Spinal cord (tissue), 10 donors: ENCODE data around the gene CDH16. TPM values are rescaled to one million over a fixed set of nuclear protein-coding genes. Genes with fewer than 3 reads are reported as not detected.
A peak's percentile ranks its signal among the peaks of the same experiment; 100 is the strongest.
"Not testable (repeated sequence)": the region's sequence is repeated elsewhere in the genome, so short reads cannot be mapped to it uniquely, and the experiment has no call there.

Experiments
- DNase-seq, 6 donors: peaks; one replicate each; pipeline versions ENCODE4 v3.0.0 to v3.0.0-alpha.2; 2013 to 2015; ENCODE audit warnings: low spot score in 6 of 6, low read depth in 4 of 6
- H3K27ac ChIP-seq: one replicate; pipeline ENCODE4 v1.5.1; 2013; ENCODE audit warnings: low read depth, low read length, control low read depth
- H3K27me3 ChIP-seq: one replicate; pipeline ENCODE4 v1.6.1; 2013; ENCODE audit warnings: low read length; ENCODE audit not compliant: control insufficient read depth, insufficient read depth
- H3K36me3 ChIP-seq: one replicate; pipeline ENCODE4 v1.6.1; 2013; ENCODE audit warnings: low read length; ENCODE audit not compliant: control insufficient read depth, insufficient read depth
- H3K4me1 ChIP-seq: one replicate; pipeline ENCODE4 v1.6.1; 2013; ENCODE audit warnings: low read length; ENCODE audit not compliant: control insufficient read depth, insufficient read depth
- H3K4me3 ChIP-seq: one replicate; pipeline ENCODE4 v1.5.1; 2013; ENCODE audit warnings: low read depth, low read length, control low read depth
- H3K9me3 ChIP-seq: one replicate; pipeline ENCODE4 v1.6.1; 2013; ENCODE audit warnings: low read length; ENCODE audit not compliant: control insufficient read depth, insufficient read depth
- WGBS: methylation state at CpG from one replicate; pipeline ENCODE4 v1.1.5; 2013; ENCODE audit warnings: missing lambda C conversion rate; ENCODE audit not compliant: insufficient coverage; 5-methylcytosine and 5-hydroxymethylcytosine counted together
- polyA plus RNA-seq, 2 donors: library from polyadenylated mRNA; unstranded; fragments of 120-200 nt; gene quantifications; one replicate each; pipeline ENCODE4 v1.2.1, GENCODE V29; 2013; ENCODE audit not compliant: insufficient read length in 2 of 2
- total RNA-seq, 2 donors: library from RNA; depleted of rRNA in 1 of 2; stranded (reverse); fragments of 120-200 nt in 1 of 2; fragments of >200 nt in 1 of 2; gene quantifications; one replicate each; pipeline versions ENCODE4 v1.2.3 to v1.2.4, GENCODE V29; 2013 to 2014
- donor health status: healthy.

Gene CDH16
- total and polyA plus RNA-seq, 4 donors = 0.67 to 1.8 TPM; not detected in 2

DNA sequence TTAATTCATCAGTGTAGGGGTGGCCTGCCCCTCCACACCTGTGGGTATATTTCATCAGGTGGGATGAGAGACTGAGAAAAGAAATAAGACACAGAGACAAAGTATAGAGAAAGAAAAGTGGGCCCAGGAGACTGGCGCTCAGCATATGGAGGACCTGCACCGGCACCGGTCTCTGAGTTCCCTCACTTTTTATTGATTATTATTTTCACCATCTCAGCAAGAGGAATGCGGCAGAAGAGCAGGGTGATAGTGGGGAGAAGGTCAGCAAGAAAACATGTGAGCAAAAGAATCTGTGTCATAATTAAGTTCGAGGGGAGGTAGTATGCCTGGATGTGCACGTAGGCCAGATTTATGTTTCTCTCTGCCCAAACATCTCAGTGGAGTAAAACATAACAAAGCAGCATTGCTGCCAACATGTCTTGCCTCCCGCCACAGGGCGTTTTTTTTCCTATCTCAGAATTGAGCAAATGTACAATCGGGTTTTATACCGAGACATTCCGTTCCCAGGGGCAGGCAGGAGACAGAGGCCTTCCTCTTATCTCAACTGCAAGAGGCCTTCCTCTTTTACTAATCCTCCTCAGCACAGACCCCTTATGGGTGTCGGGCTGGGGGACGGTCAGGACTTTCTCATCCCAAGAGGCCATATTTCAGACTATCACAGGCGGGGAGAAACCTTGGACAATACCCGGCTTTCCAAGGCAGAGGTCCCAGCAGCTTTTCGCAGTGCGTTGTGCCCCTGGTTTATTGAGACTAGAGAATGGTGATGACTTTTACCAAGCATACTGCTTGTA lies 36.9 kb upstream of the CDH16 start:
- not testable (repeated sequence) for H3K27ac ChIP-seq, H3K9me3 ChIP-seq, DNase-seq, H3K4me1 ChIP-seq, H3K36me3 ChIP-seq, H3K4me3 ChIP-seq
- 40% methylated on average over 4 of the region's 17 CpGs for WGBS
- H3K27me3 ChIP-seq = peaks cover 15% of the 10 kb centered on the region

GRCh38 chr16:66954097-66954659 lies 35.5 kb upstream of the CDH16 start:
- peak in 5 of 6 donors; percentile 62 to 95 (median 78) for DNase-seq
- Histone ChIP-seq H3K27me3 (peaks cover 29% of the 10 kb centered on the region), H3K27ac (no peak overlapping the region), H3K4me3 (no peak overlapping the region), H3K36me3 (no peaks in the 10 kb centered on the region), H3K9me3 (no peaks in the 10 kb centered on the region), H3K4me1 (peaks cover 2% of the 10 kb centered on the region)
- 0% methylated on average over 1 of the region's 8 CpGs for WGBS

DNA sequence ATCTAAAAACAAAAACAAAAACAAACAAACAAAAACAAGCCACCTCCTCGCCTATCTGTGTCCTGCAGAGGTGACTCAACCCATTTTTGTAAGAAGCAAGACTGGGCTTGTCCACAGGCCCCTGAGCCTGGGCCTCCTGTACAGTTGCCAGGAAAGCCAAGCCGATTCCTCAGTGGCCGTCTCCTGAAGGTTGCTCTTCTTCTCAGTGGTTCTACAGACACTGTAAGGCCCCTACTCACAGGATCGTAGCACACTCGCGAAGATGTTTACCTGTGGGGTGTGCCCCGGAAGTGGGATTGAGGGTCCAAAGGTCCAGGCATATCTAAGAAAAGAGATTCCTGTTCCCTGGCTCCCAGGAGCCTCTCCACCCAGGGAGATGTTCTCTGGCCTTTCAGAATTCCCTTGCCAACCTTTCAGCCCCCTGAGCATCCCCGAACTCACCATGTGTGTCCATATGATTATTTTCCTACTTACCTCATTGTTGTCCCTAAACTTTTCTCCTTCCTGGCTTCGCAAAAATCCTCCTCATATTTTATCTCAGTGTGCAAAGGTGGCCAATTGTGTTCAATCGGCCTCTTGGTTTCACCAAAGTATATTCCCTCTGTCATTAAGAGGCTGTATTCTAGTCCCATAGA lies 34.9 kb upstream of the CDH16 start:
- Histone ChIP-seq H3K27ac (no peak overlapping the region), H3K36me3 (no peaks in the 10 kb centered on the region), H3K9me3 (no peaks in the 10 kb centered on the region), H3K4me1 (peaks cover 8% of the 10 kb centered on the region), H3K27me3 (peaks cover 35% of the 10 kb centered on the region), H3K4me3 (no peak overlapping the region)
- no peak for DNase-seq
- WGBS = 79% methylated on average over 10 of the region's 10 CpGs

DNA sequence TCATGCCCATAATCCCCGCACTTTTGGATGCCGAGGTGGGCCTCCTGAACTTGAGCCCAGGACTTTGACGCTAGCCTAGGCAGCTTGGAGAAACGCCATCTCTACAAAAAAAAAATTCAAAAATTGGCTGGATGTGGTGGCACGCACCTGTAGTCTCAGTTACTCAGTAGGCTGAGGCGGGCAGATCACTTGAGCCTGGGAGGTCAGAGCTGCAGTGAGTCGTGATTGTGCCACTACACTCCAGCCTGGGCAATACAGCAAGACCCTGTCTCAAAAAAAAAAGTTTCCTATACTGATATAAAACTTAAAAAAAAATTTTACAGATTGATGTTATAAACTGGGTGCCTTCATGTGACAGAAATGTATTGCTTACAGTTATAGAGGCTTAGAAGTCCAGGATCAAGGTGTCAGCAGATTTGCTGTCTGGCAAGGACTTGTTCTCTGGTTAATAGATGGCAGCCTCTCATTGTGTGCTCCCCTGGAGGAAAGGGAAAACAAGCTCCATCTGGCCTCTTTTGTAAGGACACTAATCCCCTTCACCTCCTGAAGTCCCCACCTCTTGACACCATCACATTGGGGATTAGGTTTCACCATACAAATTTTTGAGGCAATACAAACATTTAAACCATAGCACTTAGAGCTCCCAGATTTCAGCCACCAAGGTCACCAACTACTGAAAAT lies 33.9 kb upstream of the CDH16 start:
- Histone ChIP-seq H3K9me3 (no peaks in the 10 kb centered on the region), H3K27ac (no peak overlapping the region), H3K27me3 (peaks cover 41% of the 10 kb centered on the region), H3K4me3 (no peak overlapping the region), H3K4me1 (peaks cover 17% of the 10 kb centered on the region), H3K36me3 (no peaks in the 10 kb centered on the region)
- 88% methylated on average over 4 of the region's 7 CpGs for WGBS
- no peak for DNase-seq

DNA sequence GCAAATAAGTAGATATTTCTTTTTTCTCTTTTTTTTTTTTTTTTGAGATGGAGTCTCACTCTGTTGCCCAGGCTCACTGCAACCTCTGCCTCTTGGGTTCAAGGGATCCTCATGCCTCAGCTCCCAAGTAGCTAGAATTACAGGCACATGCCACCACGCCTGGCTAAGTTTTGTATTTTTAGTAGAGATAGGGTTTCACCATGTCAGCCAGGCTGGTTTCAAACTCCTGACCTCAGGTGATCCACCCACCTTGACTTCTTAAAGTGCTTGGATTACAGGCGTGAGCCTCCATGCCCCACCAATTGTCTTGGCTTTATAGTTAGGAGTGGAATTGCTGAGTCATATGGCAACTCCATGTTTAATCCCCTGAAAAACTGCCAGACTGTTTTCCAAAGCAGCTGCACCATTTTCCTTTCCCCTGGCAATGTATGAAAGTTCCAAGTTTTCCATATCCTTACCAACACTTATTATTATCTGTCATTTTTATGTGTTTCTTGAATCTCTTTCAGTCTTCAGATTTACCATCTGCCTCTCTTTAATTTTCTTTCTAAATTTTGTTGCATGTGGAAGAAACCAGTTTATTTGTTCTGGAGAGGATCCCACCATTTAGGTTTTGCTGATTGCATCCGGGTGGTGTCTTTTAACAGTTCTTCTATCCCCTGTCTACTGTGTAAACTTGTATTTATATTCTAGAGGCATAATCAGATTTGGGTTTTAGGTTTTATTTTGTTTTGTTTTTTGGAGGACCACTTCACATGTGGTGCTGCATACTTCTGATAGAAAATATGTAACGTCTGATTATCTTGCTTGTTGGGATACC lies 32.5 kb upstream of the CDH16 start:
- Histone ChIP-seq H3K4me1 (peaks cover 19% of the 10 kb centered on the region), H3K27me3 (peaks cover 41% of the 10 kb centered on the region), H3K9me3 (no peaks in the 10 kb centered on the region), H3K27ac (no peak overlapping the region), H3K4me3 (no peak overlapping the region), H3K36me3 (no peaks in the 10 kb centered on the region)
- WGBS = no CpG with 5 or more reads among the region's 4 CpGs
- DNase-seq = no peak

DNA sequence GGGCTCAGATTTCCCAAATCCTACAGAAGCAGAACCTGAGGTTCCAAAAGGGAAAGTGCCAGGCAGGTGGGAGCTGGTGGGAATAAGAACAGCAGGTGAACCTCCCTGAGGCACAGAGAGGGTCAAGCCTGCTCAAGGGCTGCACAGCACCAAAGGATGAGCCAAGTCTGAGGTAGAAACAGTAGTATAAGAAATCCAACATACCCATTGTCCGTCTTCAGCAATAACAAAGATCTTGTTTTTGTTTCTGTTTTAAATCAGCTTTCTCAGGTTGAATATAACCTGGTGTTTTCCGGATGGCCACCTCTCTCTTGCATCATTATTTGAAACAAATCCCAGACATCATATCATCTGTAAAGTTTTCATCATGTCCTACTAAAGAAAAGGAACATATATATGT lies 31.8 kb upstream of the CDH16 start:
- peaks cover 41% of the 10 kb centered on the region for H3K27me3 ChIP-seq

DNA sequence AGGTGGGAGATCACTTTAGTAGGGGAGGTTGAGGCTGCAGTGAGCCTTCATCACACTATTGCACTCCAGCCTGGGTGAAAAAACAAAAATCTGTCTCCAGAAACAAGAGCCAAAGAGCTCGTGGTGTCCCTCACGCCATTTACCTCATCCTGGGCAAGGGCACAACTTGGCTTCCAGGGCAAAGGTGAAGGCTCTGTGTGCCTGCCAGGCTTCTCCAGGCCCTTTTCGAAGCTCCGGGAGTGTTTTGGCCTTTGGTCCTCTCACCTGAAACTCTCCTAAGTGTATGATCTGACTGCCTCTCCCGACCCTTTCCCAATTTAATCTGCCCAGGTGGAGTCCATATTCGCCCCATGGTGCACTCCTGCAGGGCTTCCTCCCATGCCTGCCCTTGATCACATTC lies 30.8 kb upstream of the CDH16 start:
- peaks cover 41% of the 10 kb centered on the region for H3K27me3 ChIP-seq
- no peak for DNase-seq
- H3K36me3 ChIP-seq = peaks cover 3% of the 10 kb centered on the region
- WGBS = 68% methylated on average over 5 of the region's 6 CpGs
- no peak overlapping the region for H3K4me3 ChIP-seq
- H3K27ac ChIP-seq = no peak overlapping the region
- peaks cover 19% of the 10 kb centered on the region for H3K4me1 ChIP-seq
- H3K9me3 ChIP-seq = no peaks in the 10 kb centered on the region

More for the DNA sequence above, 31.8 kb upstream of the CDH16 start:
- H3K27ac ChIP-seq = no peak overlapping the region
- no peaks in the 10 kb centered on the region for H3K36me3 ChIP-seq
- WGBS = no CpG with 5 or more reads among the region's 2 CpGs
- H3K9me3 ChIP-seq = no peaks in the 10 kb centered on the region
- H3K4me1 ChIP-seq = peaks cover 19% of the 10 kb centered on the region
- DNase-seq = no peak
- H3K4me3 ChIP-seq = no peak overlapping the region

- no peak for DNase-seq
- Histone ChIP-seq H3K27ac (no peak overlapping the region), H3K27me3 (peaks cover 41% of the 10 kb centered on the region), H3K36me3 (peaks cover 7% of the 10 kb centered on the region), H3K9me3 (no peaks in the 10 kb centered on the region), H3K4me1 (peaks cover 19% of the 10 kb centered on the region), H3K4me3 (peak overlapping the region; percentile 49)
- 9% methylated on average over 18 of the region's 21 CpGs for WGBS
Measured at GRCh38 chr16:66948837-66949225, 30.1 kb upstream of the CDH16 start.
